HepG2 (cell line): Measurements from ENCODE around the gene ADSS1. TPM values are rescaled to one million over a fixed set of nuclear protein-coding genes. Genes with fewer than 3 reads are reported as not detected.

Experiments
- ATF7-NPFF ChIP-seq: sonication (generic); formaldehyde crosslinking; IDR thresholded peaks from 2 replicates; pipeline ENCODE4 v1.8.1; 2023; ENCODE audit warnings: mild to moderate bottlenecking, low read depth, missing genetic modification reagents, moderate library complexity
- CEBPB ChIP-seq: IDR thresholded peaks from 2 replicates; pipeline ENCODE4 v1.6.1; 2011; ENCODE audit warnings: low read depth, low read length, improper control_type of control experiment, borderline replicate concordance
- FOSL1 ChIP-seq: sonication (generic); formaldehyde crosslinking; IDR thresholded peaks from 2 replicates; pipeline ENCODE4 v1.9.0; 2021; ENCODE audit warnings: missing genetic modification reagents, borderline replicate concordance
- HMGXB3 ChIP-seq: sonication (generic); formaldehyde crosslinking; IDR thresholded peaks from 2 replicates; pipeline ENCODE4 v1.4.0; 2020; ENCODE audit warnings: missing genetic modification reagents, borderline replicate concordance
- THAP7 ChIP-seq: sonication (generic); formaldehyde crosslinking; IDR thresholded peaks from 2 replicates; pipeline ENCODE4 v1.8.1; 2023; ENCODE audit warnings: mild to moderate bottlenecking, missing genetic modification reagents
- ZBTB1 ChIP-seq: sonication (generic); formaldehyde crosslinking; IDR thresholded peaks from 2 replicates; pipeline ENCODE4 v1.4.0; 2020; ENCODE audit warnings: missing genetic modification reagents, borderline replicate concordance
- ZBTB34 ChIP-seq: sonication (generic); formaldehyde crosslinking; IDR thresholded peaks from 2 replicates; pipeline ENCODE4 v1.8.0; 2022; ENCODE audit warnings: mild to moderate bottlenecking, missing genetic modification reagents
- ZNF274 ChIP-seq: sonication (generic); formaldehyde crosslinking; IDR thresholded peaks from 2 replicates; pipeline ENCODE4 v1.5.1; 2020; ENCODE audit warnings: mild to moderate bottlenecking, missing genetic modification reagents
- ZNF407 ChIP-seq: sonication (generic); formaldehyde crosslinking; IDR thresholded peaks from one replicate; pipeline ENCODE4 v1.5.1; 2020; ENCODE audit warnings: mild to moderate bottlenecking, missing genetic modification reagents; ENCODE audit errors: not compliant biosample characterization
- ZNF510 ChIP-seq: sonication (generic); formaldehyde crosslinking; IDR thresholded peaks from 2 replicates; pipeline ENCODE4 v1.4.0; 2020; ENCODE audit warnings: low read depth, mild to moderate bottlenecking, missing genetic modification reagents
- polyA plus RNA-seq, 8 experiments: library from polyadenylated mRNA; depleted of rRNA in 3 of 8; stranded (reverse) in 7 of 8; unstranded in 1 of 8; fragments of >200 nt; fragmentation: Illumina TruSeq in 4 of 8; extraction: Trizol in 4 of 8; gene quantifications; 2 replicates each; pipeline versions ENCODE4 v1.2.1 to v1.2.3, GENCODE V29; 2011 to 2016; ENCODE audit warnings: low read depth in 4 of 8, missing spikeins in 1 of 8, mixed read lengths in 1 of 8; ENCODE audit not compliant: insufficient read depth in 1 of 8
- total RNA-seq, 5 experiments: library from RNA; depleted of rRNA; stranded (reverse); fragments of >200 nt; fragmentation: Illumina TruSeq; extraction: Trizol; gene quantifications; 2 replicates each; pipeline ENCODE4 v1.2.3, GENCODE V29; 2016; ENCODE audit warnings: low read depth in 1 of 5
- TF ChIP-seq, protein P1 (sequence below): sonication (generic); formaldehyde crosslinking; IDR thresholded peaks from 2 replicates; pipeline ENCODE4 v1.8.1; 2023; ENCODE audit warnings: missing genetic modification reagents, inconsistent platforms, borderline replicate concordance

ADSS1 gene
- total and polyA plus RNA-seq, 2 of the 13 experiments (the other 11 are each of a cell fraction or from before 2014, with no cell fraction given) = 1.0 to 36.7 TPM

- no peak for TF ChIP-seq ZNF407 (CRISPR knock-in tag)
- TF ChIP-seq HMGXB3 (CRISPR knock-in tag) = 0 out of 2 replicates have a peak, but pooled peaks have one; percentile 67
- TF ChIP-seq ZBTB1 (CRISPR knock-in tag) = no peak
- TF ChIP-seq ZBTB34 (CRISPR knock-in tag) = 0 out of 2 replicates have a peak, but pooled peaks have one; percentile 47
- TF ChIP-seq THAP7 (CRISPR knock-in tag) = no peak
- TF ChIP-seq ZNF510 (CRISPR knock-in tag) = no peak
- TF ChIP-seq CEBPB = peak; percentile 28; the same call in 1 of the 2 replicates
- TF ChIP-seq, protein P1, sequence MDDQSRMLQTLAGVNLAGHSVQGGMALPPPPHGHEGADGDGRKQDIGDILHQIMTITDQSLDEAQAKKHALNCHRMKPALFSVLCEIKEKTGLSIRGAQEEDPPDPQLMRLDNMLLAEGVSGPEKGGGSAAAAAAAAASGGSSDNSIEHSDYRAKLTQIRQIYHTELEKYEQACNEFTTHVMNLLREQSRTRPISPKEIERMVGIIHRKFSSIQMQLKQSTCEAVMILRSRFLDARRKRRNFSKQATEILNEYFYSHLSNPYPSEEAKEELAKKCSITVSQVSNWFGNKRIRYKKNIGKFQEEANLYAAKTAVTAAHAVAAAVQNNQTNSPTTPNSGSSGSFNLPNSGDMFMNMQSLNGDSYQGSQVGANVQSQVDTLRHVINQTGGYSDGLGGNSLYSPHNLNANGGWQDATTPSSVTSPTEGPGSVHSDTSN (CRISPR knock-in tag) = no peak
- no peak for TF ChIP-seq ZNF274
- no peak; the same call in 1 of the 2 replicates for TF ChIP-seq ATF7-NPFF (CRISPR knock-in tag)
- no peak for TF ChIP-seq FOSL1
Measured at GRCh38 chr14:104766863-104767633, 43.0 kb downstream of the ADSS1 start (continued).
